NAMALWA (cell line): ENCODE data around the gene NAALADL2.
"Not testable (repeated sequence)": the region's sequence is repeated elsewhere in the genome, so short reads cannot be mapped to it uniquely, and the experiment has no call there.

ENCODE experiments used
- DNase-seq: peaks from one replicate; pipeline ENCODE4 v3.0.0-alpha.2; 2015; ENCODE audit warnings: low spot score

NAALADL2 gene

DNA sequence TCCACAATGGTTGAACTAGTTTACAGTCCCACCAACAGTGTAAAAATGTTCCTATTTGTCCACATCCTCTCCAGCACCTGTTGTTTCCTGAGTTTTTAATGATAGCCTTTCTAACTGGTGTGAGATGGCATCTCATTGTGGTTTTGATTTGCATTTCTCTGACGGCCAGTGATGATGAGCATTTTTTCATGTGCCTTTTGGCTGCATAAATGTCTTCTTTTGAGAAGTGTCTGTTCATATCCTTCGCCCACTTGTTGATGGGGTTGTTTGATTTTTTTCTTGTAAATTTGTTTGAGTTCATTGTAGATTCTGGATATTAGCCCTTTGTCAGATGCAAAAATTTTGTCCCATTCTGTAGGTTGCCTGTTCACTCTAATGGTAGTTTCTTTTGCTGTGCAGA, 564.7 kb downstream of the NAALADL2 start:
- DNase-seq = not testable (repeated sequence)

GRCh38 chr3:175426805-175427204, 567.7 kb downstream of the NAALADL2 start:
- no peak for DNase-seq

DNA sequence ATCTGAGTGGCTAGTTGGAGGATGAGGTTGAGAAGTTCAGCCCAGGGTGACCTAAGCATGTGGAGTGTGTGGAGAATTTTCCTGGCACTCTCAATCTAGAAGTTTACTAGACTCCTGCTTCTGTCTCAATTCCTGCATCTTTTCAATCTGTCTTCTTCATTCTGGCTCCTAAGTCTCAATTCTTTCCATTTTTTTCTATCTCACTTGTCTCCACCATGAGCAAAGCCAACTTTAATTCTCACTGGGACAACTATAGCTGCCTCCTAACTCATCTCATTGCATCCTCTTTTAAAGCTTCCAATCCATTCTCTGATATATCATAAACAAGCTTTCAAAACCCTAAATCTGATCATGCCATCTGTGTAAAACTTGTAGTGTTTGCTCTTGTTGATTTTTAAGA, 569.3 kb downstream of the NAALADL2 start:
- no peak for DNase-seq

- no peak for DNase-seq
These were observed 572.0 kb downstream of the NAALADL2 start for GRCh38 chr3:175430983-175431773.

DNA sequence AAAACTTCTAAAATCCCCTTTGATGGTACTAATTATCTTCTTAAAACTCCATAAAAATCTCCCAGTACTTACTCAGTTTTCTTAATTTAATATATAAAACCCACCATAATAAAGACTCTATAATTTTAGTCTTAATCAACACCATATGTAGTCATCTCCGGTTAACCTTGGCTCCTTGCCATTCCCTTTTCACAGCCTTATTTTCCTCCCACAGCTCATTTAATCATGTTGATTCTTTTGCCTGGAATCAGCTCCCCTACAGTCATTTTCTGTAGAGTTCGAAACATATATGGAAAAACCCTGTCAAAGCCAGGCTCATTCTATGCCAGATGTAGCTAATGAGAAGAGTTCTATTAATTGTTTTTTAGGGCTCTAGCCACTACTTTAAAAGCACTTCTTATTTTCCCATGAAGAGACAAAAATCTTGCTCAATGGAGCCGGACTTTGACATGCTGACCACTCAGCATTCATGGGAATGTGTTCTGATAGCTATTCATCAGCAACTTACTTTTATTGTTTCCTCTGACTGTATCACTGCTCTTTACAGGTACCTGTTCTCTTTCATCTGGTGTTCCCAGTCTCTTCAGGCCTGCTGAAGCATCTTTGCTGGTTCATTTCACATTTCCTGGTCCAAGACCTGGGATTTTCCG, 573.4 kb downstream of the NAALADL2 start:
- no peak for DNase-seq

GRCh38 chr3:175433026-175433674, 574.0 kb downstream of the NAALADL2 start:
- no peak for DNase-seq

DNA sequence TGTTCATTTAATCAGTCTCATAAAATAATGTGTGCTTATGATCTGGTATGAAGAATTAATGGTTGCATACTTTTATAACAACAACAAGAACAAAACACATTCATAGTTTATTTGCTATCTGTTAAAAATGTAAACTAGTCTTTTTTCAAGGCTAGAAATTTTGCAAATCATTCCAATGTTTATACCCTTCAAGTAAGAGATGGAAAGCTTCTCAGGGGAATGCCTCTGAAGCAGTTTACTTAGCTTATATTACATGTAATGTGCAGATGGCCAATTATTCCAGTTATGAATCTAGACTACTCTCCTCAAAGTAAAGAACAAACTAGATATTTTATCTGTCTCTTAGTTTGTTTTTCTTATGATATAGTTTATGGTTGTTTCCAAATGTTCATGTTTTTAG, 575.4 kb downstream of the NAALADL2 start:
- no peak for DNase-seq

- DNase-seq = no peak
These were observed 584.5 kb downstream of the NAALADL2 start for GRCh38 chr3:175443682-175444081.

DNA sequence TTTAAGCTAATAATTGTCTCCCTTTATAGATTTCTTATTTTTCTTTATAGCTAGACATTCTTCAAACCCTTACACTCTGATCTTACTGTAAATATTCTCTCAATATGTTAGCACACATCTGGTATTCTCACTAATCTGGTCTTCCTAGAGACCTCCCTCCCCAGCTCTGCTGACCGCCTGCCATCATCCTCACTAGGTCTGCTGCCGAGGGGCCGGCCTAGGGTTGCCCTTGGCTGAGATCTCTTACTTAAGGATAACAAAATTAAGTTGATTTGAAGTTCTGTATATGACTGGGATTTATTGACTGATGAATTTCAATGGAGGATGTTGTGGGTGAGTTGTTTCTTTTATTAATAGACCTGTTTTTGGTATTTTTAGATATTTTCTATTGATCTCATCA, 586.6 kb downstream of the NAALADL2 start:
- DNase-seq = no peak

GRCh38 chr3:175447521-175447920, 588.4 kb downstream of the NAALADL2 start:
- DNase-seq = no peak

GRCh38 chr3:175453361-175453760, 594.2 kb downstream of the NAALADL2 start:
- DNase-seq = no peak

GRCh38 chr3:175456466-175456865, 597.3 kb downstream of the NAALADL2 start:
- no peak for DNase-seq

GRCh38 chr3:175457301-175457700, 598.2 kb downstream of the NAALADL2 start:
- DNase-seq = no peak

- peak; percentile 42 for DNase-seq
These were observed 601.8 kb downstream of the NAALADL2 start for GRCh38 chr3:175460849-175461399.

DNA sequence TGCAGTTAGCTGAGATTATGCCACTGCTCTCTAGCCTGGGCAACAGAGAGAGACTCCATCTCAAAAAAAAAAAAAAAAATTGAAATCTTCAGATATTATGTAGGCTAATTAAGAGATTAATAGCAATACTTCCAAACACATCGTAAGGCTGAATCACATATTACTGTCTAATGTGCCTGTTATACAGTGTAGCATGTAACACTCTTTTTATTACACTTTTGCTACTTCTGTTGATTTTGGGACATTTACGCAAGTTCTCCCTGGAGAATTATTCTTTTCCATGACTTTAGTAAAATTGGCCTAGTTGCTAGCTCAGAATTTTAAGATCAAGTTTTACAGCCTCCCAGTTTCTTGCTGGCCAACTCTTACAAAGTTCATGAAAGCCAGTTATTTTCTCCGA, 605.2 kb downstream of the NAALADL2 start:
- no peak for DNase-seq

GRCh38 chr3:175469124-175469523, 610.0 kb downstream of the NAALADL2 start:
- DNase-seq = no peak

DNA sequence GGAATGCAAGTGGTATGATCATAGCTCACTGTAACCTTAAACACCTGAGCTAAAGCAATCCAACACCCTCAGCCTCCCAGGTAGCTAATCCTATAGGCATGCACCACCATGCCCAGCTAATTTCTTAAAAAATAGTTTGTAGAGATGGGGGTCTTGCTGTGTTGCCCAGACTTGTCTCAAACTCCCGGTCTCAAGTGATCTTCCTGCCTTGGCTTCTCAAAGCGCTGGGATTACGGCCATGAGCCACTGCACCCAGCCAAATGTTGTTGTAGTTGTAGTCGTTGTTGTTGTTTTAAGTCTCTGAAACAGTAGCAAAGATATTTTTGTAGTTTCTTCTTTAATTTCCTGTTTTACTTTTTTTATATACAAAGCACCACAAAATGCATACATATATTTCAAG, 616.6 kb downstream of the NAALADL2 start:
- DNase-seq = no peak

DNA sequence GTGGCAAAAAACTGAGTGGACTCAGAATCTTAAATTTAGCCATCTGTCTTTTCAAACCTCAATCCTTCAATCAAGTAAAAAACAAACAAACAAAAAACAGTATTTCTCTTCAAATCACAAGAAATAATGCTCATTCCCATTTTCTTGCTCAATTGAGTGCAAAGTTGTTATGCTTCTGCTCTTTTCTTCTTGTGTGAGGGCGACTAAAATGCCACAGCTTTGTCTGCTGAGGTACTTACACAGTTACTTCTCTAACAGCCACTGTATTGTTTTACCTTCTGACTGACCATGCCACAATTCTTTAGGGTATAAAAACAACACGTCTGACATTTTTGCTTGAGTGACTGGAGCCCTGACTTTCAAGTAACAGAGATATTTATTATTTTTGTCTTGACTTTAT, 617.4 kb downstream of the NAALADL2 start:
- DNase-seq = no peak

DNA sequence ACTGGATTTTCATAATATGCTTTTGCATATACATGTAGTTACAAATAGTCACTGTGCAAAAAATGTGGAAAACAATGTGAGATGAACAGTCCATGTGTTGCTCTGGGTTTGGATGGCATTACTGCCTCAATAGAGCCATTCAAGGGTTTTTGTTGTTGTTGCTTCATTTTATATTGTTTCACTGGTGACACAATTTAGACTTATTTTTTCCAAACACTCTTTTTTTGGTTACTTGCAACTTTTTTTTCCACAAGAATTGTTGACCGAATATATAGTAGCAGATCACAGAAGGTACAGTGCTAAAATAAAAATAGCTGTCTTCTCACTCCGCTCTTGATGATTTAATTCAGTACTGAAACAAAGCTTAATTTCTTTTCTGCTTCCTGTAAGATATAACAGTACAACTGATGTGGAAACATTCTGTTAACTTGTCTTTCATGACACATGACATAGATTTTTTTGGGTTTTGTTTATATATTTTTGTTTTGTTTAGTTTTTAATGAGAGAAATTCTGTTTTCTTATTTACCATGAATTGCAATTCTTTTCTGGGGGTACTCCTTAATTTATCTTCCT, 618.6 kb downstream of the NAALADL2 start:
- DNase-seq = no peak

GRCh38 chr3:175478301-175478700, 619.2 kb downstream of the NAALADL2 start:
- DNase-seq = no peak

DNA sequence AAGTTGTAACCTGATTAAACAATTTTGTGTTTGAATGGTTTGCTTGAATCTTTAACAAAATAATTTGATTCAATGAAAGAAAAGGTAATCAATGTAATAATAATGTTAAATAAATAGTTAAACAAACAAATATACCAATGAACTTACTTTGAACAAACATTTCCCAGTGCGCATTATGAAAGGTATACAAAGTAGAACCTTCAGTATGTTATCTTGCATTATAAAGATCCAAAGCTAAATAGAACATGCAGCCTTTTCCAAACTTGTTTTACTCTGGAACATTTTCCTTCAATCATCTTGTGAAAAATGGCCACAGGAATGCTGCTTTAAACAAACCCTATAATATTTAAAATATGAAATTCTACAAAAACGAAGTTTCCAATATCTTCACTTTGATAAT, 620.0 kb downstream of the NAALADL2 start:
- DNase-seq = no peak

DNA sequence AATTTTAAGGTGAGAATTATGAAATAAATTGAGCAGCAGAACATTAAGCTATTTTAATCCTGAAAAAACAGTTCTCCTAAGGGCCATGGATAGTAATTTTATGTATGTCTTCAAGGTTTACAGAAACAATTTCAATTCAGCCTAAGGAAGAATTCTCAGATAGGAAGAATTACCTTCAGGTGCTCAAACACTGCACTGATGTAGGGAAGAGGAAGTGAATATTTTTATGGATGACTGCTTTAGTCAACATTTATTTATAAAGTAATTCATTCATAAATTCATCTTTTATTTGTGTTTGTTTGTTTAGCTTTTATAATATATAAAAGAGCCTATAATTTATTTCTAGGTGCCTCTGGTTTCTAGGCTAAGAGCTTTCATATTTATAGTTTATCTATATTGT, 620.7 kb downstream of the NAALADL2 start:
- no peak for DNase-seq

DNA sequence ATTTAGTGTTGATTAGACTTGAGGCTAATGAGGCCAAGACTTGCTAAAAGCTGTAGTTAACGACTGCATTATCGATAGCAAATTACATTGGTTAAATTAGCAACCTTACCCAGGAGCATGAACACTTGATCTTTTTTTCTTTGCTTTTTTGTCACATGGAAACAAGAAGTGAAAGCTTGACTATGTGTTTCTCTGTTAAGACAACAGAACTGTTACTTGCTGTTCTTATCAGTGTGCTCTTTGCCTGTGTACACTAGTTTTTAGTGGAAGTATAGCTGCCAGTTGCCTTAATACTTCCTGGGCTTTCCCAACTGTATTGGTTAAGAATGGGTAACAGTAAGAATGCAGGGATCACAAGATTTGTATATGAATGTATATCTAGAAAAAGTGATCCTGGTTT, 625.5 kb downstream of the NAALADL2 start:
- no peak for DNase-seq
